ENCODE results near the gene COG7.
"Not testable (repeated sequence)": the region's sequence is repeated elsewhere in the genome, so short reads cannot be mapped to it uniquely, and the experiment has no call there.

COG7 gene

DNA sequence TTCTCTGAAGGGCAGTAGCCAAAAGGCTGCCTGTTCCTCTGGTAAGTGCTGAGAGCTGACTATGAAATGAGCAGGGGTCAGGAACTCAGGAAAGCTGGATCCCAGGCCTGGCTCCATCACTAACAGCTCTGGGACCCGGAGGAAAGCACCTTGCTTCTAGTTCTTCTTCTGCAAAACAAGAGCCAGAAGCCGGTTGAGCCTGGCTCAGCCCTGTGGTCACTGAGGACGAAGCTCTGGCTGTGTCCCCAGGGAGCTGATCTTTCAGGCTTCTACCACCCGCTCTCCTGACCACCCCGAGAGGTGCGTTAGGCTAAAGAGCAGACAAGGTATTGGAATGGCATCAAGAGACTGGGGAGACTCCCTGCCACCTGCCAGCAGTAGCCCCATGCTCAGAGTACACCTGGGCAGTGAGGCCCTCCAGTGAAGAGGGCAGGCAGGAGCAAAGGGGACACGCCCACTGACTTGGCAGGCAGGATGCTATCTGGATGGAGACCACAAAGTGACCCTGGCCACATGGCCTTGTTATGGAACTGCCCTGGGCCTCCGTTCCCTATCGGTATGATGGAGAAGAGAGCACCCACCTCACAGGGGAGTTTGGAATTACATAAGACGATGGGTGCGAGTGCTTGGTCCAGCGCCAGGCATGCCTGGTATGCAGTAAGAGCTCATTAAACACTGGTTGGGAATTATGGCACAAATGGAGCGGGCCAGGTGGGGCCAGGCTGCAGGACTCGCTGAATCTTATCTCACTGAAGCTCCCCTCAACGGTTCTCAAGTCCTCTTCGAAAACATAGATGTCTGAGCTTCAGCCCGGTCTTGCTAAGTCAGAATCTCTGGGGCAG is 61.4 kb downstream of the COG7 start:
- Histone ChIP-seq H3F3A (ENCODE audit: control insufficient read depth, insufficient read depth) (no peaks in the 10 kb centered on the region), H3K27ac (ENCODE audit: low read depth, low read length) (no peak overlapping the region), H3K4me3 (ENCODE audit: low read length) (no peak overlapping the region)

DNA sequence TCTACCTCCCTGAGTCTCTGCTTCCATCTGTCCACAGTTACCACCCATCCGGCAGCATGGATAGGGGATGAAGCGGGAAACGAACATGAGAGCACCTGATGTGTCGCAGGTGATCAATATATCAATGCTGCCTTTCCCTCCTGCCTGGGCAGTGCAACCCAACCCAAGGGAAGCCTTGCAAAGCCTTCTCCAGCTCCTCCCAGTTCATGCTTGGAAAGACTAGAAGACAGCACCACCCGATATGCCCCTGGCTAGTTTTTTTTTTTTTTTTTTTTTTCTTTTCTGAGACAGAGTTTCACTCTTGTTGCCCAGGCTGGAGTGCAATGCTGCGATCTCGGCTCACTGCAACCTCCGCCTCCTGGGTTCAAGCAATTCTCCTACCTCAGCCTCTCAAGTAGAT is 63.1 kb downstream of the COG7 start:
- H3K9me3 ChIP-seq (ENCODE audit: control insufficient read depth, insufficient read depth, low read length); H3K4me2 ChIP-seq (ENCODE audit: low read length); H3K27me3 ChIP-seq (ENCODE audit: control insufficient read depth, low read length); H3K9me2 ChIP-seq (replicated peaks; ENCODE audit: control insufficient read depth, low read length); H3K4me1 ChIP-seq (ENCODE audit: control insufficient read depth, low read length); H3K4me3 ChIP-seq (ENCODE audit: low read length); H3K79me2 ChIP-seq (ENCODE audit: control insufficient read depth, low read length); H3K36me3 ChIP-seq (ENCODE audit: control insufficient read depth, low read length); H3F3A ChIP-seq (ENCODE audit: control insufficient read depth, insufficient read depth); H4K20me1 ChIP-seq (ENCODE audit: control insufficient read depth, insufficient read depth, low read depth, low read length); H3K27ac ChIP-seq (ENCODE audit: low read depth, low read length): not testable (repeated sequence)

More for the DNA sequence above, 61.4 kb downstream of the COG7 start:
- Histone ChIP-seq H3K79me2 (ENCODE audit: control insufficient read depth, low read length) (no peaks in the 10 kb centered on the region), H3K27me3 (ENCODE audit: control insufficient read depth, low read length) (no peaks in the 10 kb centered on the region), H3K9me3 (ENCODE audit: control insufficient read depth, insufficient read depth, low read length) (no peaks in the 10 kb centered on the region), H4K20me1 (ENCODE audit: control insufficient read depth, insufficient read depth, low read depth, low read length) (no peaks in the 10 kb centered on the region), H3K9me2 (replicated peaks; ENCODE audit: control insufficient read depth, low read length) (no peaks in the 10 kb centered on the region), H3K36me3 (ENCODE audit: control insufficient read depth, low read length) (peaks cover 3% of the 10 kb centered on the region; the same call in 1 of the 2 replicates), H3K4me1 (ENCODE audit: control insufficient read depth, low read length) (no peaks in the 10 kb centered on the region), H3K4me2 (ENCODE audit: low read length) (no peak overlapping the region)
- TF ChIP-seq, protein P1, sequence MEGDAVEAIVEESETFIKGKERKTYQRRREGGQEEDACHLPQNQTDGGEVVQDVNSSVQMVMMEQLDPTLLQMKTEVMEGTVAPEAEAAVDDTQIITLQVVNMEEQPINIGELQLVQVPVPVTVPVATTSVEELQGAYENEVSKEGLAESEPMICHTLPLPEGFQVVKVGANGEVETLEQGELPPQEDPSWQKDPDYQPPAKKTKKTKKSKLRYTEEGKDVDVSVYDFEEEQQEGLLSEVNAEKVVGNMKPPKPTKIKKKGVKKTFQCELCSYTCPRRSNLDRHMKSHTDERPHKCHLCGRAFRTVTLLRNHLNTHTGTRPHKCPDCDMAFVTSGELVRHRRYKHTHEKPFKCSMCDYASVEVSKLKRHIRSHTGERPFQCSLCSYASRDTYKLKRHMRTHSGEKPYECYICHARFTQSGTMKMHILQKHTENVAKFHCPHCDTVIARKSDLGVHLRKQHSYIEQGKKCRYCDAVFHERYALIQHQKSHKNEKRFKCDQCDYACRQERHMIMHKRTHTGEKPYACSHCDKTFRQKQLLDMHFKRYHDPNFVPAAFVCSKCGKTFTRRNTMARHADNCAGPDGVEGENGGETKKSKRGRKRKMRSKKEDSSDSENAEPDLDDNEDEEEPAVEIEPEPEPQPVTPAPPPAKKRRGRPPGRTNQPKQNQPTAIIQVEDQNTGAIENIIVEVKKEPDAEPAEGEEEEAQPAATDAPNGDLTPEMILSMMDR (IDR thresholded peaks at IDR 0.05; ENCODE audit: low read depth, low read length, poor library complexity, severe bottlenecking): no peak
- no peak for TF ChIP-seq EZH2phosphoT487 (IDR thresholded peaks at IDR 0.05; ENCODE audit: borderline replicate concordance, low read length)

DNA sequence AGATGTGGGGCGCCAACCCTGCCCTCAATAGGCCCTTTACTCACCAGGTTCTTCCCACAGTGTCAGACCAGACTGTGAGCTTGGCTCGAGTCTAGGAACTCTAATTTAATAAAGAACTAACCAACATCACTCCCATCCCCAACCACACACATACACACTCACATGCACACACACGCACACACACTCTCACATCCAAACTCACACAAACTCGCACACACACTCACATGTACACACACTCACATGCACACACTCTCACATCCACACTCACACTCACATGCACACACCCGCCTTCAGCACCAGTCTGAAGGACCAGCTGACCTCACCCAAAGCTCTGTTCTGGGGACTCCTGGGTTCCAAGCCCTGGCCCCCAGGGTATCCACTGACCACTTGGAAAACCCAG is 63.8 kb downstream of the COG7 start:
- H3K27ac ChIP-seq (ENCODE audit: low read depth, low read length): no peak overlapping the region
- TF ChIP-seq, protein P1 (IDR thresholded peaks at IDR 0.05; ENCODE audit: low read depth, low read length, poor library complexity, severe bottlenecking): no peak
- TF ChIP-seq EZH2phosphoT487 (IDR thresholded peaks at IDR 0.05; ENCODE audit: borderline replicate concordance, low read length): no peak
- no peak overlapping the region for H3K4me2 ChIP-seq (ENCODE audit: low read length)
- H4K20me1 ChIP-seq (ENCODE audit: control insufficient read depth, insufficient read depth, low read depth, low read length): no peaks in the 10 kb centered on the region
- no peaks in the 10 kb centered on the region for H3K79me2 ChIP-seq (ENCODE audit: control insufficient read depth, low read length)
- no peaks in the 10 kb centered on the region for H3K9me3 ChIP-seq (ENCODE audit: control insufficient read depth, insufficient read depth, low read length)
- no peaks in the 10 kb centered on the region for H3K27me3 ChIP-seq (ENCODE audit: control insufficient read depth, low read length)
- H3F3A ChIP-seq (ENCODE audit: control insufficient read depth, insufficient read depth): no peaks in the 10 kb centered on the region
- peaks cover 3% of the 10 kb centered on the region; the same call in 1 of the 2 replicates for H3K36me3 ChIP-seq (ENCODE audit: control insufficient read depth, low read length)
- no peaks in the 10 kb centered on the region for H3K4me1 ChIP-seq (ENCODE audit: control insufficient read depth, low read length)
- no peaks in the 10 kb centered on the region for H3K9me2 ChIP-seq (replicated peaks; ENCODE audit: control insufficient read depth, low read length)
- no peak overlapping the region for H3K4me3 ChIP-seq (ENCODE audit: low read length)

DNA sequence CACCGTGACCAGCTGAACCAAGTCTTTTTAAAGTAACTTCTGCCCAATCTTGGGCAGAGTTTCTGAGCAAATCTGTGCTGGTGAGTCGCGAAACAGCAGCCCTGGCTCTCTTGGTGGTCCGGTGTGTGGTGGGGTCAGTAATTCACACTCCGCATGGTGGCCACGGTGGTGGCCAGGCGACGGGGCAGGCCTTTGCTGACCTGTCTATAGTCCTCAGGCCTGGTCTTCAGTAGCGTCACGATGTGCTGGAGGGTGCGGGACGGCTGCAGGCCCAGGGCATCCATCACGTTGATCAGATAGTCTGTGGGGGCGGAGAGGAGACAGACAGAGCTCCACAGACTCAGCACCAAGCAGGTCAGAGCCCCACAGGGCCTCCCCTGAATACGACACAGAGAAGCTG is 64.2 kb downstream of the COG7 start:
- no peak overlapping the region for H3K4me2 ChIP-seq (ENCODE audit: low read length)
- no peak overlapping the region for H3K27ac ChIP-seq (ENCODE audit: low read depth, low read length)
- H3K36me3 ChIP-seq (ENCODE audit: control insufficient read depth, low read length): peaks cover 3% of the 10 kb centered on the region; the same call in 1 of the 2 replicates
- no peaks in the 10 kb centered on the region for H4K20me1 ChIP-seq (ENCODE audit: control insufficient read depth, insufficient read depth, low read depth, low read length)
- H3F3A ChIP-seq (ENCODE audit: control insufficient read depth, insufficient read depth): no peaks in the 10 kb centered on the region
- no peaks in the 10 kb centered on the region for H3K27me3 ChIP-seq (ENCODE audit: control insufficient read depth, low read length)
- no peaks in the 10 kb centered on the region for H3K9me3 ChIP-seq (ENCODE audit: control insufficient read depth, insufficient read depth, low read length)
- H3K4me3 ChIP-seq (ENCODE audit: low read length): no peak overlapping the region
- H3K9me2 ChIP-seq (replicated peaks; ENCODE audit: control insufficient read depth, low read length): no peaks in the 10 kb centered on the region
- no peaks in the 10 kb centered on the region for H3K4me1 ChIP-seq (ENCODE audit: control insufficient read depth, low read length)
- H3K79me2 ChIP-seq (ENCODE audit: control insufficient read depth, low read length): no peaks in the 10 kb centered on the region
- TF ChIP-seq, protein P1 (IDR thresholded peaks at IDR 0.05; ENCODE audit: low read depth, low read length, poor library complexity, severe bottlenecking): no peak
- no peak for TF ChIP-seq EZH2phosphoT487 (IDR thresholded peaks at IDR 0.05; ENCODE audit: borderline replicate concordance, low read length)

Data from DOHH2 (cell line).